NCI-H748 (cell line): ENCODE results near the gene HBP1.
A peak's percentile ranks its signal among the peaks of the same experiment; 100 is the strongest.

Source experiments
- DNase-seq: peaks from one replicate; lab custom pipeline; 2025; ENCODE audit not compliant: unreplicated experiment; lab: John Stamatoyannopoulos, UW

The HBP1 gene

DNA sequence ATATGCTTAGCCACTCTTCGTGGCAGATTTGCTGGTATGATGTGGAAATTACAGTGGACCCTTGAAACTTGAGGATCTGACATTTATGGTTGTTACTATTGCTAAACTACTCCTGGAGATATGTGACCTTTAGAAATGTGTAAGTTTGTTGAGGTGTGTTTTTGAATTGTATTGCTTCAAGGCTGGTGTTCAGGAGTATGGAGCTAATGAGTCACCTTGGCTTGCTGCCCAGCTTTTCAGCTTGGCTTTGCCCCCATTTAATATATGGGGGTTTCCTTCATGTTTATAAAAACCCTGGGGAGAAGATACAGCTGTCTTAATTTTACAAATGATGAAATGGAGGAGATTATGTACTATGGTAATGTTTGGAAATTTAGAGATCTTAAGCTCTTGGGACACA, 11.6 kb downstream of the HBP1 start:
- no peak for DNase-seq

DNA sequence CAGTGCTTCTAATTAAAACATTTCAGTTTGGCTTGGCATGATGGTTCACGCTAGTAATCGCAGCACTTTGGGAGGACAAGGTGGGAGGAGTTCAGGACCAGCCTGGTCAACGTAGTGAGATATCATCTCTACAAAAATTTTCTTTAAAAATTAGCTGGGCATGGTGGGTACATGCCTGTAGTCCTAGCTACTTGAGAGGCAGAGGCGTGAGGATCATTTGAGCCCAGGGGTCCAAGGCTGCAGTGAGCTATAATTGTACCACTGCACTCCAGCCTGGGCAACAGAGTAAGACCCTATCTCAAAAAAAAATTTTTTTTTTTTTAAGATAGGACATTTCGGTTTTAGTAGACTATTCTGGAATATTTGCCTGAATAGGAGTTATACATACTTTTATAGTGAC, 12.4 kb downstream of the HBP1 start:
- DNase-seq = no peak

DNA sequence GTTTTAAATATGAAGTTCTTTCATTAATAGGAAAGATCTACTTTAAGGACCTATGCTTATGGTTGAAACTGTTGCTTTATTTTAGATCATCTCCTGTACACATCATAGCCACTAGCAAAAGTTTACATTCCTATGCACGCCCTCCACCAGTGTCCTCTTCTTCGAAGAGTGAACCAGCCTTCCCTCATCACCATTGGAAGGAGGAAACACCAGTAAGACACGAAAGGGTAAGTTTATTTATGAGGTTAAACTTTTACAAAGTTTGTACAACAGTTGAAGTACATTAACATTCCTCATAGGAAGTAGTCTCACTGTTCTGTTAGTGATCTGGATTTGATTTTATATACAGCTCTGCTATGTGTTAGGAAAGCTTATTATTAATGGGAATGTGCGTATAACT, 16.9 kb downstream of the HBP1 start:
- DNase-seq = no peak

DNA sequence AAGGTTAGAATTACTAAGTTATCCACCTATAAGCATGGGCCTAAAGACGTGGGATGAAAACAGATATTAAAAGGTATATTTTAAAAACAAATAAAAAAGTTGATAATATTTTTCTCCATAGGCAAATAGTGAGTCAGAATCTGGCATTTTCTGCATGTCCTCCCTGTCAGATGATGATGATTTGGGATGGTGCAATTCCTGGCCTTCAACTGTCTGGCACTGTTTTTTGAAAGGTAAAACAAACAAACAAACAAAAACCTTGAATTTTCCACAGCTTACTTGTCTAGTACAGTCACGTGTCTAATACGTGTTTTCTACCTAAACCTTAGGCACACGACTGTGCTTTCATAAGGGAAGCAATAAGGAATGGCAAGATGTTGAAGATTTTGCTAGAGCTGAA, 17.4 kb downstream of the HBP1 start:
- no peak for DNase-seq

DNA sequence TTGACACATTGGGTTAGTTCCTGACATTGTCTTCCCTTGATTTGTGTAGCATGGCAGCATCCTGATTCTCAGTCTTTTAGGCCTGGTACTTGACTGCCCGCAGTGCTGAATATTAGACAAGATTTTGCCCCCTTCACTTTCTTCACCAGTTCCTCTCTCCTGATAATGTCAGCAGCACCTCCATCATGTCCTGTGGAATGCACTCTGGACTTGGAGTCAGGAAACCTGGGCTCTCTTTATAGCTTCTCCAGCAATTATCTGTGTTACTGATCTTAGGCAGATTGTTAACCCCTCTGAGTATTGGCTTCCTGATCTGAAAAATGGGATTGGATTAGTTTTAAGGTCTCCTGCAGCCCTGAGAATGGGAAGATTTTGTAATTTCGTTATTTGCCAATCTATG, 19.0 kb downstream of the HBP1 start:
- DNase-seq = no peak

DNA sequence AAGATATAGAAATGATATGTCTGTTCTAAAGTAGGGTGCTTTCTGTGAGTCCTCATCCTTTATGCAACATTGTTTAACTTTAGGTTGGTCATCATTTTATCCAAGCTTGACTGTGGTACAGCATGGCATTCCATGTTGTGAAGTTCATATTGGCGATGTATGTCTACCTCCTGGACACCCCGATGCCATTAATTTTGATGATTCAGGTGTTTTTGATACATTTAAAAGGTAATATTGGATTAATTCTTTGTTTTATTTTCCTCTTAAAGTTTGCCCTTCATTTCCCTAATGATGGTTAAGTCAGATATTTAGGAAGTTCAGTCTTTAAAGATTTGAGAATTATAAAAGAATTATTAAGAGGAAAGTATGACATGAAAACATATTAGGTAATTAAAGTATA, 21.3 kb downstream of the HBP1 start:
- no peak for DNase-seq

DNA sequence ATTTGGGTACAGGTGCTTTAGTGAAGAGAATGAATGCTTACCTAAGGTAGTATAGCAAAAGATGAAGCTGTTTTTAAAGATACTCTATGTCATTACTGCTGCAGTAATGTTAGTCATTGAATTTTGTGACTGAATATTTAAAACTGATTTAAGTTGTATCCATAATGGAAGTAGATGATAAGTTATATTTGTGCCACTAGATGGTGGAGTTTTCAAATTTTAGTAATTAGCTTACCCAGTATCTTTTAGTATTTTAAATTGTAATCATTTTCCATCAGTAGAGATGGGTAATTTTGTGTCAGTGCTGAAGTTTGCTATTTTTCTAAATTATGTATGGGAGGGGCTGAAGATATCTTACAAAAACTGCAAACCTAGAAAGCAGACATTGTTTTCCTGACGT, 25.2 kb downstream of the HBP1 start:
- no peak for DNase-seq

DNA sequence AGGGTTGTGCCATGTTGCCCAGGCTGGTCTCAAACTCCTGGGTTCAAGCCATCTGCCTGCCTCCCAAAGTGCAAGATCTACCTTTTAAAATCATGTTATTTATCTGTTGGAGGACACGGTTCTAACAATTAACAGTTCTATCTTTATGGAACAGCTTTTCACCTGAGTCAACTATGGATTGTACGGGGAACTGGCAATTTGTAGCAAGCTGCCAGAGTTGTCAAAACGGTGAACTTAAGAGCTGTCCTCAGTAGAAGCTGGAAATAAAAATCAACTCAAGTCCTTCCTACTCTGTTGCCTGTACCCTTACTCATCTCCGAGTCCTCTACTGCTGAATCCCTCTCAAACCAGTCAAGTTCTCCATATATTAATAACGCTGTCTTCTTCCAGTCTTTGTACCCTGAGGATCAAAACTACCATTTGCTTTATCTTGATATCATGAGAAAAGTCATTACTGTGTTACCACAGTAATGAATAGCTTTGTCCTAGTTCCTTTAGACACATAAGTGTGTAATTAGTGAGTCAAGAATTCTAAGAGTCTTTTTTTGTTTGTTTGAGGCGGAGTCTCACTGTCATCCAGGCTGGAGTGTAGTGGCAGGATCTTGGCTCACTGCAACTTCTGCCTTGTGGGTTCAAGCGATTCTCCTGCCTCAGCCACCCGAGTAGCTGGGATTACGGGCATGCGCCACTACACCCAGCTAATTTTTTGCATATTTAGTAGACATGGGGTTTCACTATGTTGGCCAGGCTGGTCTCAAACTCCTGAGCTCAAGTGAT, 28.2 kb downstream of the HBP1 start:
- DNase-seq = no peak

DNA sequence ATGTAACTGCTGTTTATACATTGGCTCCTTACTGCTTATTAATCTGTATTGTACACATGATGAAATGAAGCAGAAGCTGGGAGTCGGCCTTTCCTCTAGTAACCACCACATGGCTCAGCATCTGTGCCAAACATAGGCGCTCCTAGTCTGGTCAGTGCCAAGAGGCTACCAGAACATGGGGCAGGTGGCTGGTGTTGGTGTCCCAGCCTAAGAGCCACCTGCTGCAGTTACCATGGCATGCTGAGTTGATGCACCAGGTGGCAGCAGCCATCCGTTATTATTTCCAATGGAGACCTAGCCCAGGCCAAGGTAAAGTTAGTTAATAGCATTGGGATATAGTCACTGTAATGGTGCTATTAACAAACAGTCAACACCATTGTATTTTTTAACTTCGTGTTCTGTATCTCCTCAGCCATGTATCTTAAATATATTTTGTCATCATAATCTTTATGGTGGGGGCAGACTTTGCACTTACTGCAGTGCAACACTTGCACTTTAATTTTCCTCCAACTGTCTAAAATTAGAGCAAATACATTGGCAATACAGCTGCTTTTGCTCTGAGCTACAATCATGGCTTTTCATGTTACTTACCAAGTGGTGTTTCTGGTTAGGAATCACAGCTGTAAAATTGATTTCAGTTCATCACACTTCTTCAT, 33.1 kb downstream of the HBP1 start:
- DNase-seq = peak; percentile 51

DNA sequence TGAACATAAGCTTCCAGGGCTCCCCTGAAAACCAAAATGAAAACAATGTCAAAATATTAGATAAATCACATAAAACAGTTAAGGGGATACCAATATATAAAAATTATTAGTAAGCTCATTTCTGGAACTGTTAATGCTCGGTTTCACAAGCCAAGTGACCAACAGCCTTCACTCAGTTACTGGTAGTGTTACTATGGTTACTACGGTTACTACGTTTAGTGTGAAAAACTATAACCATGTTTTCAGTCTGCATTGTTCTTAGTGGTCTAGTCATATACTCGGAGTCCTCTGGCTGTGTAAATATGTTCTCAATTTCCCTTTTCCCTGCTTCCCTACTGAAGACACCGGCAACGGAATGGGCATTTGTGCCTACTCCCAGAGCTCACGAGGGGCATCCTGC, 34.8 kb downstream of the HBP1 start:
- DNase-seq = no peak

DNA sequence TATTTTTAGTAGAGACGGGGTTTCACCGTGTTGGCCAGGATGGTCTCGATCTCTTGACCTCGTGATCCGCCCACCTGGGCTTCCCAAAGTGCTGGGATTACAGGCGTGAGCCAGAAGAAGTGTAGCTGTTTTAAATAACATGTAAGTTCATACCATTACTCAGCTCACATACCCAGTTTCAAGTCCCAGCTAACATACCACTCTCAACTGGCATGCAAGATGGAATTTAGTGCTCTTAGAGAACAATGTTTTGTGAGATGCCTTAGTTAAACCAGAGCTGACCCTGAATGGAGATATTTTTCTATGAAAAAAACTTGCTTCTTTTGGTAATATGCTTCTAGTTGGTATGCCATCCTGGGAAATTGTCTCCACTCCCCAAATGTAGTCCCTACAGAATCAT, 37.3 kb downstream of the HBP1 start:
- no peak for DNase-seq

DNA sequence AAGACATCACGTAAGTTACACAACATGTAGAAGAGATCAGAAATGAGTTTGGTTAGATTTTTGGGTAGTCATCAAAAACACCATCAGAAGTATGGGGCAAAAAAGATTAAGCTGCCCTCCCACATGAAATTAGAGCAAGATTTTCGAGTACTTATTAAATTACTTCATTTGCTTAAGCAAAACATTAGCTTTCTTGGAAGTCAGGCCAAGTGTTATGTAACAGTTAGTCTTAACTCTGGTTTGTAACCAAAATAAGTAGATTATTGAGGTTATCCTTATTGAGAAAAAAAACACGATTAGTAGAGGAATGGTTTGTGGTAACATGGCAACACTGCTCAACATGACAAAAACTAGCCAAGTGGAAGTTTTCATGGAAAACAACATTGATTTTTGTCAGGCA, 37.9 kb downstream of the HBP1 start:
- no peak for DNase-seq

DNA sequence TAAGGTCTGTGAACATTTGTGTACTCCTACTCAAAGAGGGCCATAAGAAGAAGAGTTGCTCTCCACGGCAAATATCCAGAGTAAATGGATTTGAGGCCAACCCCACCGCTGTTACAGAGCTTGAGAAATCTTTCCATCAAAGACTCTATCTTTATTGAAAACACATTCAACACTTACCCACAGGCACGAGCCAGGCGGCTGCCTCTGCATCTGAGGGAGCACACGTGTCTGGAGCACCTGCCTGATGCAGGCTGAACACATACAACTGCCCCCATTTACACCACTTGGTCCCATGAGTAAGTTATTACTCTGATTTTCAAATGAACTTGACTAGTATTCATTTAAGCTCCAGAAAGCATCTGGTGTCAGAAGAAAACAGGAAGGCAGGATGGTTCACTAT, 38.7 kb downstream of the HBP1 start:
- DNase-seq = no peak

DNA sequence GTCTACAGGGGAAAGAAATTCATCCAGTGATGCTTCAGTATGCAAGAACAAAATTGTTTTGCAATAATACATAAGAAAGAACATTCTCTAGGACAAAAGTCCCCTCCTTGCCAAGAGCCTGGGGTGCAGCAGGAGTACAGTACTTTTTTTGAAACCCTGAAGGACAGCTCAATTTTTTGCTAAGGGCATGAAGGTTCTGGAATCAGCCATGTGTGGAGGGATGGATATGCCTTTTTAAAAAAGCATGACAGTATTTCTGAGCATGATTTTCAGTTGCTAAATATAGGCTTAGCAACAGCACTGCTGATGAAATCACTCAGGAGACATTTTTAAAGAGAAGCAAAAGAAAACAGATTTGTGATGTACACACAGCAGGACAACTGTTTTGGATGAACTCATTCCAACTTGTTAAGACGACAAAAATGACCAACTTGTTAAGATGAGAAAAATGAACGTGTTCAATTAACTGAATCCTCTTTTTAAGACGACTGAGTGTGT, 39.3 kb downstream of the HBP1 start:
- no peak for DNase-seq

DNA sequence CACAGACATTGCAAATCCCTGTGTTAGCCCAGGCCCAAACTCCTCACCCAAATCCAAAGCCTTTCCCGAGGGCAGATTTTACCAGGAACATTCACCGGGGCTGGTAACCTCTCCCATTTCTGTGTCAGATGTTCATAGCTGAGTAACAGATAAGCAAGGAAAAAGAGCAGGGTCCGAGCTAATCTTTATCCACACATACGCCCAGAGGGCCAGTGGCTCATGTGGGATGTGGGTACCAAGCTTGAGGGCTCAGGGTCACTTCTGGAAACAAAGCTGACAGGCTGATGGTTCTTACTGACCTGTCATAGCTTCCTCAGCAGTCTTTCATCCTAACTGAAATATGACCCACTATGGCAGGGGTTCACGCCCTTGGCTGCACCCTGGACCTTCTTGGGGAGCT, 39.8 kb downstream of the HBP1 start:
- no peak for DNase-seq

DNA sequence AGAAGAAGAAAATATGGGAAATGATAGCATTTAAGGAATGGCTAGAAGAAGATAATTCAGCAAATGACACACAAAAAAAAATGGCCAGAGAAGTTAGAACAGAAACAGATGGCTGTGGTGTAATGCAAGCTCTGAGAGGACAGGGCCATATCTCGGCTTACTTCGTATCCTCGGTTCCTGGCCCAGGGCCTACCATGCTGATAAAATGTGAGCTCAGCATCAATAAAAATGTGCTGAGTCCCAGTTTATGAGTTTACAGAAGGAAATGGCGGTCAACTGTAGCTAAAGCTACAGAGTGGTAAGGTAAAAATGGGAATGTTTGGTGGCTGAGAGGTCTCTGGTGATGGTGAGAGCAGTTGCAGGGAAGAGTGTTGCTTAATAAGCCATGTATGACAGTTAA, 40.8 kb downstream of the HBP1 start:
- no peak for DNase-seq

DNA sequence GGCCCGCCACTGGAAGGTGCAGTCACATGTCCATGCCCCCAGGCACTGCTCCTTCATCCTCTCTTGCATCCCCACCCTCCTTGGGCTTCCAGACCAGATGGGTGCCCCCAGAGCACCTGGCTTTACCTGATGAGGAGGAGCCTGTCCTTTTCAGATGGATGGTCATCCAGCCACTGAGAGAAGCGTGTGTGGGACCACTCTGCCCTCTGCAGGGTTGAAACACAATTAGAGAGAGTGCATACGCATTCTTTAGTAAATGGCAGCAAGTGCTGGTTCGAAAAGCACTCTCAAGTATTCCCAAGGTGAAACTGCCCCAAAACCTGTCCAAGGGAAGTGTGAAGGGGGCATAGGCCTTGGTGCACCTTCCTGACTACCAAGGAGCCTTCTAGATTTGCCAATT, 41.6 kb downstream of the HBP1 start:
- no peak for DNase-seq

DNA sequence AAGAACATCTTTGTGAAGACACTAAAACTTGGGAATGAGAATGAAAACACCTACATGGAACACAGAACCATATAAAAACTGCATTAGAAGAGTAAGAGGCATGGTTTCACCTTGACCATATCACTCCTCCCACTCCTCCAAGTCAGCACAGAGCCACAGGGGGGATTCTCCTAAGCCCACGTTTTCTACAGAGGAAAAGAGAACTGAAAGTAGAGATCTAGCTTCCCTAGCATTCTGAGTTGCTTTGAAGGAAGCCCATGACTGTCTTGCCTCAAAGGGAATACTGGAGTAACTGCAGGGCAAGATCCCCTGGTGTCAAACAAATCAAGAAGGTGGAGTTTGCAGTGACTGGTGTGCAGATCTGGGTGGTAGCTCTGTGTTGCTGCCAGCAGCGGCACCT, 43.9 kb downstream of the HBP1 start:
- no peak for DNase-seq

DNA sequence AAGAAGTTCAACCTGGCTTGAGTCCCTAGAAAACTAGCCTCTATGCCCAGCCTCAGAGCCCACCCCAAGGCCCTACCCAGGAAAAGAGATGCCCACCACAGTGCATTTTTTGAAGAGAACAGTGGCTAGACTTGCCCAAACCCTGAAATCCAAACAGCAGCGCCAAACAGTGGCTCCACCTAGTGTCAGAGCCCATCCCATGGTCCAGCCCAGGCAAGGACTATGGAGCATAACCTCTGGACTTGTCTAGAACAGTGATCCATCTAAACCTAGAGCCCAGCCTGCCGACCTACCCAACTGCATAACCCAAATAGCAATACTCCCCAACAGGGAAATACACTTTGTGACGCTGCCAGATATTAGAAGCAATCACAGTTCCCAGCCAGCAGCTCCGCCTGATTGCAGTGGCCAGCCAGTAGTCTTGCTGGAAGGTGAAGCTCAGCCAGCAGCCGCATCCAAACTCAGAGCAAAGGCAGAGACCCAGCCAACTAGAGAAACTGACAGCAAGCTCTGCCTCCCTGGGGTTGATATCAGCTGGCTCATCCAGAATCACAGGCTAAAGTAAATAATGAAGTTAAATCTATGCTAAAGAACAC, 44.5 kb downstream of the HBP1 start:
- no peak for DNase-seq

DNA sequence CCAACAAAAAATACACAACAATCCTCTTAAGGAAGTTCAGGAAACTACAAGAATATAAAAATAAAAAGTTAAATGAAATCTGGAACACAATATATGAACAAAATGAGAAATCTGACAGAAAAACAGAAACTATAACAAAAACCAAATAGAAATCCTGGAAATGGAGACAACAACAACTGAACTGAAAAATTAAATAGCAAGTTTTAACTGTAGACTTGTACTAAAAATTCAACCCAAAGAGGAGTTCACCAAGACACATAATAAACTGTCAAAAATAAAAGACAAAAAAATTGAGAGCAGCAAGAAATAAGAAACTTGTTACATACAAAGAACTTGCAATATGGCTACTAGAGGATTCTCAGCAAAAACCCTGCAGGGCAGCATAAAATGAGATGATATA, 45.1 kb downstream of the HBP1 start:
- DNase-seq = no peak

DNA sequence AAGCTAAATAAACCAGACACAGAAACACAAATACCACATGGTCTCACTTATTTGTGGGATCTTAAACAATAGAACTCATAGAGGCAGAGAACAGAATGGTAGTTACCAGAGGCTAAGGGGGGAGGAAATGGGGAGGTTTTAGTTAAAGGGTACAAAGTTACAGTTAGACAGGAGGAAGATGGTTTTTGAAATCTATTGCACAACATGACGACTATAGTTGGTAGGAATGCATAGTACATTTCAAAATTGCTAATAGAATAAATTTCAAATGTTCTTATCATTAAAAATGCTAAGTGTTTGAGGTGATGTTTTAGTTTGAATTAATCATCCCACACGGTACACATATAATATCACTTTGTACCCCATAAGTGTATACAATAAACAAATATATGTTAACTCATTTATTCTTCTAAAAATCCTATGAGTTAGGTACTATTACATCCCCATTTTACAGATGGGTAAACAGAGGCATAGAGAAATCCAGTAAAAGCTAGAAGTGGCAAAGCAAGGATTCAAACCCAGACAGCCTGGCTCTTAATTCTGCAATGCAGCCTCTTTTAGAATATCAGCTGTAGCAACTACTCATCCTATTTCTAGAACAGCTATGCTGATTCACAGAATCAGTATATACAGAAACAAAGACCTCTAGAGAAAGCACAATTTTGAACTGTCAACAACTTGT, 50.9 kb downstream of the HBP1 start:
- DNase-seq = no peak

DNA sequence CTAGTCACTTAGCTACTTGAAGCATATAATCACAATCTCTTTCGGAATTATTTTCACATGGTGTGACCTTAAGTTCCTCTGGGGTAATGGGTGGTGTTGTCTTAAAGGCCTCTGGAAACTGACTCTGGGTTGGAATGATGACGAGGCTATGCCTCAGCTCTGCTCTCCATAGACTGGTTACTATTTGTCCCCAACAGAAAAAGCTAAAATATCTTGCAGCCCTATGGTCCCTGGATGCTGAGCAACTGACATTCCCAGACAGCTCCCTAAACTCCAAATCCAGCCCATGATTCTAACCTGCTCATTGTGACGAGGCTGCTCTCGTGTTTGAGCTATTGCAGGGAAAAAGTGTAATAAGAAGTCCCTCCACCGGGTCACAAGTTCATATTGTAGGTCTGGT, 51.6 kb downstream of the HBP1 start:
- DNase-seq = no peak
